Duodenal mucosa (tissue), 2 donors: ENCODE results near the gene KCNG2.

Experiments
- H3K27ac ChIP-seq: one replicate; pipeline ENCODE4 v1.7.0; 2013; ENCODE audit warnings: low read depth, low read length
- H3K27me3 ChIP-seq, 2 donors: one replicate each; pipeline ENCODE4 v1.7.0; 2013; ENCODE audit warnings: low read length in 2 of 2, control low read depth in 1 of 2; ENCODE audit not compliant: insufficient read depth in 2 of 2, control insufficient read depth in 1 of 2
- H3K36me3 ChIP-seq, 2 donors: one replicate each; pipeline ENCODE4 v1.7.0; 2013; ENCODE audit warnings: low read length in 2 of 2, control low read depth in 1 of 2; ENCODE audit not compliant: insufficient read depth in 2 of 2, control insufficient read depth in 1 of 2
- H3K4me1 ChIP-seq, 2 donors: one replicate each; pipeline ENCODE4 v1.7.0; 2013; ENCODE audit warnings: low read length in 2 of 2, control low read depth in 1 of 2; ENCODE audit not compliant: insufficient read depth in 2 of 2, control insufficient read depth in 1 of 2
- H3K4me3 ChIP-seq, 2 donors: one replicate each; pipeline ENCODE4 v1.7.0; 2013; ENCODE audit warnings: low read length in 2 of 2, low read depth in 1 of 2
- H3K9ac ChIP-seq, 2 donors: one replicate each; pipeline ENCODE4 v1.7.0; 2013; ENCODE audit warnings: low read length in 2 of 2, low read depth in 1 of 2
- H3K9me3 ChIP-seq, 2 donors: one replicate each; pipeline ENCODE4 v1.7.0; 2013; ENCODE audit warnings: low read length in 2 of 2, control low read depth in 1 of 2; ENCODE audit not compliant: control insufficient read depth in 1 of 2

KCNG2 gene

DNA sequence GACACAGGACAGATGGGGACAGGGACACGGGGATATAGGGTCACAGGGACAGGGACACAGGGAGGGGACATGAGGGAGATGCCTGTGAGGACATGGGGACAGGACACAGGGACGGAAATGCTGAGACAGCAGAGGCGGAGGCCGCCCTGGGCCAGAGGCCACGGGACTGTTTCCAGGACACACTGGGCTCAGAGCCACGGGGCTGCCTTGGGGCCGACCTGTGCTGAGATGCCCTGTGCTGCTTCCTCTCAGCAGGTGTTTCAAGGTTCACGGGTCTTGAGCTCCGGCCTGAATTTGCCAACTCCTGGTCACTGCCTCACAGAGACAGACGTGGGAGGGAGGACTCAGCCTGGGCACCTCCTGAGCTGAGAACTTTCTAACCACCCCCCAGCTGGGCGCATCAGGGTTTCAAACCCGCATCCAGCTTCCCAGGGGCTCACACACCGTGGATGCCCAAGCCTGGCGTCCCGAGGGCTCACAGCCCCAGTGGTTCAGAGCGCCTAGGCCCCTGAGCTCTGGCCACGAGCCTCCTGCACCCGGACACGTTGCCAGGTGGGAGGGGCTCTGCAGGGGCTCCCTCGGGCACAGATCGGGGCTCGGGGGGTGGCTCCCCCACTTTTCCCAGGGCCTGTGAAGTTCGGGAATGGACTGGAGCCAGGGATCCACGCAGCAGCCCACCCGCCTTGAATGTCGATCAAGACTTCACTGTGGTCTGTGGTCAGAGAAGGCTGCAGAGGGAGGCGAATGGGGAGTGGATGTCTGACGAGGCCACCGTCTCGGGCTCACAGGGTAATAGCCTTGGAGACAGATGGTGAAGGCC lies 89.7 kb downstream of the KCNG2 start:
- Histone ChIP-seq H3K36me3 (no peaks in the 10 kb centered on the region), H3K9ac (no peak overlapping the region), H3K4me3 (no peak overlapping the region), H3K27me3 (no peaks in the 10 kb centered on the region), H3K27ac (no peak overlapping the region), H3K9me3 (peaks cover 36 to 41% of the 10 kb centered on the region in 2 donors), H3K4me1 (no peaks in the 10 kb centered on the region)

- no peaks in the 10 kb centered on the region for H3K4me1 ChIP-seq
- H3K4me3 ChIP-seq, result no peak overlapping the region
- no peaks in the 10 kb centered on the region for H3K27me3 ChIP-seq
- no peak overlapping the region for H3K27ac ChIP-seq
- no peaks in the 10 kb centered on the region for H3K36me3 ChIP-seq
- H3K9me3 ChIP-seq, result peaks cover 41 to 48% of the 10 kb centered on the region in 2 donors
- no peak overlapping the region for H3K9ac ChIP-seq
Observed at GRCh38 chr18:79888016-79888415, 90.3 kb downstream of the KCNG2 start.

- Histone ChIP-seq H3K4me1 (no peaks in the 10 kb centered on the region), H3K9me3 (peaks cover 52 to 63% of the 10 kb centered on the region in 2 donors), H3K9ac (no peak overlapping the region), H3K27ac (no peak overlapping the region), H3K36me3 (no peaks in the 10 kb centered on the region), H3K27me3 (no peaks in the 10 kb centered on the region), H3K4me3 (no peak overlapping the region)
Observed at GRCh38 chr18:79889569-79889968, 91.8 kb downstream of the KCNG2 start.

- no peaks in the 10 kb centered on the region for H3K36me3 ChIP-seq
- peaks cover 58 to 74% of the 10 kb centered on the region in 2 donors for H3K9me3 ChIP-seq
- no peak overlapping the region for H3K9ac ChIP-seq
- H3K4me1 ChIP-seq, result no peaks in the 10 kb centered on the region
- peak overlapping the region in 1 of 2 donors; percentile 3 for H3K4me3 ChIP-seq
- no peaks in the 10 kb centered on the region for H3K27me3 ChIP-seq
- H3K27ac ChIP-seq, result no peak overlapping the region
Observed at GRCh38 chr18:79890674-79891073, 92.9 kb downstream of the KCNG2 start.

- no peak overlapping the region for H3K4me3 ChIP-seq
- H3K27ac ChIP-seq, result no peak overlapping the region
- peaks cover 61 to 63% of the 10 kb centered on the region in 2 donors for H3K9me3 ChIP-seq
- no peaks in the 10 kb centered on the region for H3K27me3 ChIP-seq
- H3K9ac ChIP-seq, result no peak overlapping the region
- H3K4me1 ChIP-seq, result no peaks in the 10 kb centered on the region
- no peaks in the 10 kb centered on the region for H3K36me3 ChIP-seq
Observed at GRCh38 chr18:79896738-79897137, 99.0 kb downstream of the KCNG2 start.

- Histone ChIP-seq H3K27ac (no peak overlapping the region), H3K9ac (no peak overlapping the region), H3K4me1 (no peaks in the 10 kb centered on the region), H3K36me3 (peaks cover 0 to 6% of the 10 kb centered on the region in 2 donors), H3K27me3 (no peaks in the 10 kb centered on the region), H3K9me3 (peaks cover 49 to 50% of the 10 kb centered on the region in 2 donors), H3K4me3 (no peak overlapping the region)
Observed at GRCh38 chr18:79897940-79898625, 100.3 kb downstream of the KCNG2 start.

DNA sequence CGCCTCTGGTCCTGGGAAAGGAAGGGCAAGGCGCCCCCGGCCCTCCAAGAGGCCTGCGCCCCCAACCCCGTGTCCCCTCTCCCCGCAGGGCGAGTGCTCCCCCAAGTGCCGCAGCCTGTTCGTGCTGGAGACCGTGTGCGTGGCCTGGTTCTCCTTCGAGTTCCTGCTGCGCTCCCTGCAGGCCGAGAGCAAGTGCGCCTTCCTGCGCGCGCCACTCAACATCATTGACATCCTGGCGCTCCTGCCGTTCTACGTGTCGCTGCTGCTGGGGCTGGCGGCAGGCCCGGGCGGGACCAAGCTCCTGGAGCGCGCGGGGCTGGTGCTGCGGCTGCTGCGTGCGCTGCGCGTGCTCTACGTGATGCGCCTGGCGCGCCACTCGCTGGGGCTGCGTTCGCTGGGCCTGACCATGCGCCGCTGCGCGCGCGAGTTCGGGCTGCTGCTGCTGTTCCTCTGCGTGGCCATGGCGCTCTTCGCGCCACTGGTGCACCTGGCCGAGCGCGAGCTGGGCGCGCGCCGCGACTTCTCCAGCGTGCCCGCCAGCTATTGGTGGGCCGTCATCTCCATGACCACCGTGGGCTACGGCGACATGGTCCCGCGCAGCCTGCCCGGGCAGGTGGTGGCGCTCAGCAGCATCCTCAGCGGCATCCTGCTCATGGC lies 101.3 kb downstream of the KCNG2 start:
- Histone ChIP-seq H3K9ac (no peak overlapping the region), H3K27ac (no peak overlapping the region), H3K9me3 (peaks cover 40% of the 10 kb centered on the region in 2 donors), H3K4me1 (no peaks in the 10 kb centered on the region), H3K4me3 (no peak overlapping the region), H3K36me3 (peaks cover 0 to 11% of the 10 kb centered on the region in 2 donors), H3K27me3 (no peaks in the 10 kb centered on the region)

DNA sequence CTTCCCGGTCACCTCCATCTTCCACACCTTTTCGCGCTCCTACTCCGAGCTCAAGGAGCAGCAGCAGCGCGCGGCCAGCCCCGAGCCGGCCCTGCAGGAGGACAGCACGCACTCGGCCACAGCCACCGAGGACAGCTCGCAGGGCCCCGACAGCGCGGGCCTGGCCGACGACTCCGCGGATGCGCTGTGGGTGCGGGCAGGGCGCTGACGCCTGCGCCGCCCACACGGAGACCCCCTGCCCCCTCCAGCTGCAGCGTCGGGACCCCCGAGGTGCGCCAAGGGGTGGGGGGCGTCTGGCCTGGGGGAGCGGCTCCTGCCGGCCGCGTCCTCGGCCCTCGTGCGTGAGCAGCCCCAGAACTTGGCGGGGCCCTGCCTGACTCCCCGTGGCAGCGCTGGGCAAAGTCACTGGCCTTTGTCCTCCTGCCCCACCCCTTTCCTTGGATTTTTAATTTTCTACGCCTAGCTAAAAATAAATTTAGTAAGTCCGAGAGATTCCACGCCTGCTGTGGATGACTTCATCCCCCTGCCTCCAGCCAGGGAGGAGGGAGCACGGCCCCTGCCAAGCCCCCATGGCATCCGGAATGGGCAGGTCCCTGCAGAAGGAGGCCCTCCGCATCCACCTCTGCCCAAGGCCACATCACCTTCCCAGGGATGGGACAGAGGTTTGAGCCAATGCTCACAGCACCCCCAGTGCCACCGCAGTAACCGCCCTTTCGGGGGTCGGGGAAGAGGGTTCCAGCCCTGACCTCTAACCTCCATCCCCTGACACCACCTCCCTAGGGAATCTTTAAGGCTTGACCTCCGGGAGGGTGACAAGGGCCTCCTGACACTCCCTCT lies 102.1 kb downstream of the KCNG2 start:
- no peak overlapping the region for H3K4me3 ChIP-seq
- H3K4me1 ChIP-seq, result no peaks in the 10 kb centered on the region
- H3K27me3 ChIP-seq, result no peaks in the 10 kb centered on the region
- H3K27ac ChIP-seq, result no peak overlapping the region
- H3K9me3 ChIP-seq, result peaks cover 32 to 39% of the 10 kb centered on the region in 2 donors
- H3K9ac ChIP-seq, result no peak overlapping the region
- H3K36me3 ChIP-seq, result peaks cover 0 to 11% of the 10 kb centered on the region in 2 donors

GRCh38 chr18:79900610-79901570 lies 103.2 kb downstream of the KCNG2 start:
- H3K4me1 ChIP-seq, result no peaks in the 10 kb centered on the region
- H3K36me3 ChIP-seq, result peaks cover 0 to 11% of the 10 kb centered on the region in 2 donors
- no peaks in the 10 kb centered on the region for H3K27me3 ChIP-seq
- no peak overlapping the region for H3K9ac ChIP-seq
- no peak overlapping the region for H3K27ac ChIP-seq
- no peak overlapping the region for H3K4me3 ChIP-seq
- H3K9me3 ChIP-seq, result peaks cover 24 to 31% of the 10 kb centered on the region in 2 donors
